Transverse colon (tissue), 4 donors: ENCODE measurements around the gene TTLL5.

Experiments
- POLR2A ChIP-seq: fragments of 450-650 bp; IDR thresholded peaks from one replicate; pipeline ENCODE4 v1.6.1; 2016; ENCODE audit warnings: antibody characterized with exemption, mild to moderate bottlenecking, moderate library complexity
- POLR2AphosphoS5 ChIP-seq, 3 donors: sonication (generic); formaldehyde crosslinking; IDR thresholded peaks; one replicate each; pipeline ENCODE4 v1.6.1; 2016; ENCODE audit warnings: antibody characterized with exemption in 3 of 3
- TF ChIP-seq, protein P1 (sequence below), 5 experiments: fragments of 200-600 bp in 3 of 5; fragments of 450-650 bp in 2 of 5; sonication (generic) in 3 of 5; IDR thresholded peaks; 1 replicate in 2 of 5; 2 replicates in 3 of 5; pipeline ENCODE4 v1.5.1; 2016 to 2017; ENCODE audit warnings: antibody characterized with exemption in 5 of 5, inconsistent platforms in 3 of 5, mild to moderate bottlenecking in 2 of 5, moderate library complexity in 1 of 5

DNA sequence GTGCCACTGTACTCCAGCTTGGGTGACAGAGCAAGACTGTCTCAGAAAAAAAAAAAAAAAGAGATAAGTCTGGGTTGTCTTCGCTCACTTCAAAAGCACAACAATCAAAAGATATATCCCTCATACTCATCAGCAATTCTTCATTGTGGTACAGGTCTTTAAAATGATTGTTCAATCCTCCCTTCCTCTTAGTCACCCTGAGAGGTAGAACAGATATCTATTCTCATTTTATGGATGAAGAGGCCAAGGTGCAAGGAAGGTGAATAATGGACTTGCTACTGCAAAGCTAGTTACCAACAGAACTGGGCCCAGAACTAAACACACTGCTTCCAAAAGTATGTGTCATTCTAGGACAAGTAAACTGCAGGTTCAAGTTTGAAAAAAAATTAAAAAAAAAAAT is 7.5 kb upstream of the TTLL5 start:
- no peak for TF ChIP-seq POLR2AphosphoS5 (IDR thresholded peaks at IDR 0.05)
- TF ChIP-seq, protein P1, sequence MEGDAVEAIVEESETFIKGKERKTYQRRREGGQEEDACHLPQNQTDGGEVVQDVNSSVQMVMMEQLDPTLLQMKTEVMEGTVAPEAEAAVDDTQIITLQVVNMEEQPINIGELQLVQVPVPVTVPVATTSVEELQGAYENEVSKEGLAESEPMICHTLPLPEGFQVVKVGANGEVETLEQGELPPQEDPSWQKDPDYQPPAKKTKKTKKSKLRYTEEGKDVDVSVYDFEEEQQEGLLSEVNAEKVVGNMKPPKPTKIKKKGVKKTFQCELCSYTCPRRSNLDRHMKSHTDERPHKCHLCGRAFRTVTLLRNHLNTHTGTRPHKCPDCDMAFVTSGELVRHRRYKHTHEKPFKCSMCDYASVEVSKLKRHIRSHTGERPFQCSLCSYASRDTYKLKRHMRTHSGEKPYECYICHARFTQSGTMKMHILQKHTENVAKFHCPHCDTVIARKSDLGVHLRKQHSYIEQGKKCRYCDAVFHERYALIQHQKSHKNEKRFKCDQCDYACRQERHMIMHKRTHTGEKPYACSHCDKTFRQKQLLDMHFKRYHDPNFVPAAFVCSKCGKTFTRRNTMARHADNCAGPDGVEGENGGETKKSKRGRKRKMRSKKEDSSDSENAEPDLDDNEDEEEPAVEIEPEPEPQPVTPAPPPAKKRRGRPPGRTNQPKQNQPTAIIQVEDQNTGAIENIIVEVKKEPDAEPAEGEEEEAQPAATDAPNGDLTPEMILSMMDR (IDR thresholded peaks at IDR 0.05) = no peak
- TF ChIP-seq POLR2A = no peak
